Transverse colon (tissue), 4 donors: Measurements from ENCODE around the gene MPDU1. TPM values are rescaled to one million over a fixed set of nuclear protein-coding genes. Genes with fewer than 3 reads are reported as not detected.

Experiments used
- DNase-seq: peaks from one replicate; pipeline ENCODE4 v3.0.0-alpha.2; 2019
- H3K27ac ChIP-seq, 4 donors: fragments of 200-600 bp; sonication (generic); 2 replicates each; pipeline ENCODE4 v1.5.1; 2016 to 2018; ENCODE audit warnings: inconsistent platforms in 4 of 4
- H3K27me3 ChIP-seq: fragments of 200-600 bp; sonication (generic); 2 replicates; pipeline ENCODE4 v1.5.1; 2017; ENCODE audit warnings: inconsistent platforms
- H3K36me3 ChIP-seq, 4 donors: fragments of 200-600 bp; sonication (generic); 2 replicates each; pipeline ENCODE4 v1.5.1; 2017 to 2019; ENCODE audit warnings: inconsistent platforms in 4 of 4
- H3K4me1 ChIP-seq, 4 donors: fragments of 200-600 bp; sonication (generic); 2 replicates each; pipeline ENCODE4 v1.5.1; 2017 to 2020; ENCODE audit warnings: inconsistent platforms in 4 of 4
- H3K4me3 ChIP-seq, 4 donors: fragments of 200-600 bp; sonication (generic); 1 replicate in 1 of 4; 2 replicates in 3 of 4; pipeline versions ENCODE4 v1.5.1 to v1.6.1; 2017 to 2019; ENCODE audit warnings: inconsistent platforms in 4 of 4
- H3K9me3 ChIP-seq, 2 donors: fragments of 200-600 bp; sonication (generic); 2 replicates each; pipeline ENCODE4 v1.5.1; 2017 to 2019; ENCODE audit warnings: inconsistent platforms in 2 of 2
- CTCF ChIP-seq, 5 experiments: fragments of 200-600 bp in 3 of 5; fragments of 450-650 bp in 2 of 5; sonication (generic) in 3 of 5; IDR thresholded peaks; 1 replicate in 2 of 5; 2 replicates in 3 of 5; pipeline ENCODE4 v1.5.1; 2016 to 2017; ENCODE audit warnings: antibody characterized with exemption in 5 of 5, inconsistent platforms in 3 of 5, mild to moderate bottlenecking in 2 of 5, moderate library complexity in 1 of 5
- EP300 ChIP-seq: sonication (generic); formaldehyde crosslinking; IDR thresholded peaks from one replicate; pipeline ENCODE4 v1.6.1; 2017; ENCODE audit warnings: antibody characterized with exemption, low read depth
- POLR2A ChIP-seq: fragments of 450-650 bp; IDR thresholded peaks from one replicate; pipeline ENCODE4 v1.6.1; 2016; ENCODE audit warnings: antibody characterized with exemption, mild to moderate bottlenecking, moderate library complexity
- POLR2AphosphoS5 ChIP-seq, 3 donors: sonication (generic); formaldehyde crosslinking; IDR thresholded peaks; one replicate each; pipeline ENCODE4 v1.6.1; 2016; ENCODE audit warnings: antibody characterized with exemption in 3 of 3
- WGBS, 2 donors: methylation state at CpG; one replicate each; pipeline ENCODE4 v1.1.5; 2018; ENCODE audit warnings: low coverage in 1 of 2; 5-methylcytosine and 5-hydroxymethylcytosine counted together
- in situ Hi-C, 4 donors: fragments of 200-750 bp; cut with MboI; loops; one replicate each; pipeline versions ENCODE4 v1.15.0 to v1.15.1; 2017; ENCODE audit warnings: low sequenced_read_pairs in 3 of 4, low pct_ligation_motif_present in 1 of 4, low pct_unique_long_range_greater_than_20kb in 1 of 4
- intact Hi-C: fragments of 100-400 bp; cut with DNase I; formaldehyde crosslinking; loops from one replicate; pipeline ENCODE4 v1.15.1; 2023; ENCODE audit warnings: low total_unique reads
- total RNA-seq, 4 donors: library from RNA; depleted of rRNA; stranded (reverse); fragments of >200 nt; gene quantifications; one replicate each; pipeline ENCODE4 v1.1.0, GENCODE V29; 2016

The MPDU1 gene
- total RNA-seq, 4 donors from 2014 or later, result 97.9 to 312 (median 157) TPM

- no peaks in the 10 kb centered on the region for H3K36me3 ChIP-seq
- no peaks in the 10 kb centered on the region for H3K9me3 ChIP-seq
- TF ChIP-seq CTCF (IDR thresholded peaks at IDR 0.05) (peak; percentile 34 to 86 (median 67)), POLR2A (peak; percentile 71), POLR2AphosphoS5 (IDR thresholded peaks at IDR 0.05) (peak; percentile 88 to 89 (median 89)), EP300 (no peak)
- 1% methylated on average over 80 of the region's 93 CpGs; no CpG with 5 or more reads in 1 of the 2 donors for WGBS, 2 donors
- peak within 1 kb of the TSS; percentile 90 to 98 (median 96) for H3K27ac ChIP-seq
- DNase-seq, result peak; percentile 100
- no peaks in the 10 kb centered on the region for H3K27me3 ChIP-seq
- H3K4me3 ChIP-seq, result peak within 1 kb of the TSS; percentile 61 to 92 (median 71)
- in situ Hi-C loops (no loop called here), intact Hi-C loops (no loop called here)
- peaks cover 16 to 34% (median 25%) of the 10 kb centered on the region in 4 donors for H3K4me1 ChIP-seq
Observed at GRCh38 chr17:7614425-7615264, 31.0 kb downstream of the MPDU1 start, which contains the start of gene FXR2. Gene FXR2, minus strand, starts transcription at chr17:7614897. Its CDS starts 365 bp downstream, at chr17:7614532.

GRCh38 chr17:7615265-7615747 is 31.7 kb downstream of the MPDU1 start:
- TF ChIP-seq POLR2AphosphoS5 (IDR thresholded peaks at IDR 0.05) (peak in 1 of 3 donors; percentile 14), POLR2A (no peak), EP300 (no peak), CTCF (IDR thresholded peaks at IDR 0.05) (no peak)
- Histone ChIP-seq H3K4me3 (peak overlapping the region in 3 of 4 donors; percentile 32 to 92 (median 60)), H3K36me3 (no peaks in the 10 kb centered on the region), H3K27me3 (no peaks in the 10 kb centered on the region), H3K27ac (peak overlapping the region; percentile 90 to 98 (median 94)), H3K4me1 (peaks cover 16 to 34% (median 25%) of the 10 kb centered on the region in 4 donors), H3K9me3 (no peaks in the 10 kb centered on the region)
- DNase-seq, result no peak
- in situ Hi-C loops, result no loop called here
- intact Hi-C loops, result no loop called here
- WGBS, 2 donors, result 2 to 6% methylated on average over 11 to 28 of the region's 28 CpGs

- TF ChIP-seq POLR2AphosphoS5 (IDR thresholded peaks at IDR 0.05) (no peak), POLR2A (no peak), EP300 (no peak), CTCF (IDR thresholded peaks at IDR 0.05) (no peak)
- no peak overlapping the region for H3K27ac ChIP-seq
- intact Hi-C loops, result no loop called here
- H3K9me3 ChIP-seq, result no peaks in the 10 kb centered on the region
- in situ Hi-C loops, result no loop called here
- no peaks in the 10 kb centered on the region for H3K27me3 ChIP-seq
- H3K4me3 ChIP-seq, result no peak overlapping the region
- no peaks in the 10 kb centered on the region for H3K36me3 ChIP-seq
- H3K4me1 ChIP-seq, result peaks cover 0 to 11% (median 4%) of the 10 kb centered on the region in 4 donors
- no peak for DNase-seq
- WGBS, 2 donors, result 65 to 75% methylated on average over 4 to 5 of the region's 5 CpGs
Observed at GRCh38 chr17:7618608-7619007, 35.0 kb downstream of the MPDU1 start.

- no peaks in the 10 kb centered on the region for H3K36me3 ChIP-seq
- intact Hi-C loops, result no loop called here
- TF ChIP-seq CTCF (IDR thresholded peaks at IDR 0.05) (no peak), POLR2A (no peak), EP300 (no peak), POLR2AphosphoS5 (IDR thresholded peaks at IDR 0.05) (no peak)
- H3K27ac ChIP-seq, result no peak overlapping the region
- 92 to 95% methylated on average over 3 to 8 of the region's 8 CpGs for WGBS, 2 donors
- in situ Hi-C loops, result no loop called here
- H3K9me3 ChIP-seq, result no peaks in the 10 kb centered on the region
- no peak overlapping the region for H3K4me3 ChIP-seq
- no peak for DNase-seq
- H3K4me1 ChIP-seq, result no peaks in the 10 kb centered on the region
- no peaks in the 10 kb centered on the region for H3K27me3 ChIP-seq
Observed at GRCh38 chr17:7620835-7621234, 37.2 kb downstream of the MPDU1 start.
